SK-N-MC (cell line): Measurements from ENCODE around the gene ATP10D.
"Not testable (repeated sequence)": the region's sequence is repeated elsewhere in the genome, so short reads cannot be mapped to it uniquely, and the experiment has no call there.

Experiments
- DNase-seq: peaks from one replicate; pipeline ENCODE4 v3.0.0-alpha.2; 2011; ENCODE audit warnings: low read depth, low spot score
- H3K27ac ChIP-seq: fragments of 200-600 bp; sonication (generic); 2 replicates; pipeline ENCODE4 v1.5.1; 2016; ENCODE audit warnings: mixed run types
- H3K36me3 ChIP-seq: fragments of 200-600 bp; sonication (generic); 2 replicates; pipeline ENCODE4 v1.6.1; 2017; ENCODE audit warnings: antibody characterized with exemption, low read length, mixed read lengths; ENCODE audit not compliant: insufficient read depth
- H3K4me3 ChIP-seq: fragments of 200-600 bp; sonication (generic); 2 replicates; pipeline ENCODE4 v1.5.1; 2016
- H3K9ac ChIP-seq: fragments of 200-600 bp; sonication (generic); 2 replicates; pipeline ENCODE4 v1.8.0; 2017; ENCODE audit warnings: mixed run types, mixed read lengths; ENCODE audit not compliant: insufficient read length
- H3K9me3 ChIP-seq: fragments of 200-600 bp; sonication (generic); 2 replicates; pipeline ENCODE4 v1.6.1; 2017; ENCODE audit warnings: low read depth, mild to moderate bottlenecking, antibody characterized with exemption, low read length, moderate library complexity, mixed read lengths
- EZH2 ChIP-seq: fragments of 200-600 bp; sonication (generic); IDR thresholded peaks from one replicate; pipeline ENCODE4 v1.6.1; 2017; ENCODE audit warnings: antibody characterized with exemption
- FOXP2 ChIP-seq: optimal IDR thresholded peaks from 2 replicates; pipeline ENCODE3; 2011; ENCODE audit warnings: mild to moderate bottlenecking, moderate library complexity; ENCODE audit not compliant: insufficient read depth; ENCODE audit errors: extremely low read length, control extremely low read depth
- POLR2AphosphoS5 ChIP-seq: IDR thresholded peaks from 2 replicates; pipeline ENCODE4 v1.6.1; 2012; ENCODE audit warnings: mild to moderate bottlenecking, low read depth, low read length, borderline replicate concordance

Gene ATP10D

GRCh38 chr4:47536966-47537365, 51.9 kb downstream of the ATP10D start:
- no peak overlapping the region for H3K4me3 ChIP-seq
- no peak overlapping the region for H3K9ac ChIP-seq
- peaks cover 22% of the 10 kb centered on the region; the same call in 1 of the 2 replicates for H3K36me3 ChIP-seq
- no peak for DNase-seq
- TF ChIP-seq FOXP2 (no peak), EZH2 (no peak), POLR2AphosphoS5 (no peak)
- peaks cover 9% of the 10 kb centered on the region; the same call in 1 of the 2 replicates for H3K9me3 ChIP-seq
- H3K27ac ChIP-seq, result no peak overlapping the region

DNA sequence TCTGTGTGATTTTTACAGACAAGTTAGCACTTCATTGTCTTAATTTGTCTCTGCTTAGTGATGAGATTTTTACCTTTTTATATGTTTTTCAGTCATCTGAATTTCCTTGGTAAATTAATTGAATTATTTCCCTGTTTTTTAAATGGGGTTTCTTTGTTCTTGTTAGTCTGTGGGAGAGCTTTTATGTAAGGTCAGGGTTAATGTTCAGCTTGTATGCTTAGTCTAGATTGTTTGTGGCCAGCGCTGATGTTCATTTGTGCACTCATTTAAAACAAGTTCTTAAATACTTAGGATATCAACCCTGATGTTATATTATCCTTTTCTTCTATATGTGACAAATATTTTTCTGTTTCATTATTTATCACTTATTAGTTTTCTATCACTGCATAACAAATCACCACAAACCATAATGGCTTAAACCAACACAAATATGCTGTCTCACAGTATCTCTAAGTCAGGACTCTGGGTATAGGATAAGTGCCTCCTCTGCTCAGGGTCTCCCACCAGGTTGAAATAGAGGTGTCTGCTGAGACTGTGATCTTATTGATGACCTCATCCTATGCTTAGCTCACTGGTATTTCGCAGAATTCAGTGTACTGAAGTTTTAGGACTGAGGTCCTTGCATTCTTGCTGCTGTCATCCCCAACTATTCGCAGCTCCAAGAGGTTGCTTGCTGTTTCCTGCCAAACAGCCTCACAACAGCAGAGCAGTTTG, 53.2 kb downstream of the ATP10D start:
- TF ChIP-seq POLR2AphosphoS5 (no peak), FOXP2 (no peak), EZH2 (no peak)
- no peak for DNase-seq
- Histone ChIP-seq H3K27ac (no peak overlapping the region), H3K4me3 (no peak overlapping the region), H3K36me3 (peaks cover 22% of the 10 kb centered on the region; the same call in 1 of the 2 replicates), H3K9me3 (peaks cover 9% of the 10 kb centered on the region; the same call in 1 of the 2 replicates), H3K9ac (no peak overlapping the region)

DNA sequence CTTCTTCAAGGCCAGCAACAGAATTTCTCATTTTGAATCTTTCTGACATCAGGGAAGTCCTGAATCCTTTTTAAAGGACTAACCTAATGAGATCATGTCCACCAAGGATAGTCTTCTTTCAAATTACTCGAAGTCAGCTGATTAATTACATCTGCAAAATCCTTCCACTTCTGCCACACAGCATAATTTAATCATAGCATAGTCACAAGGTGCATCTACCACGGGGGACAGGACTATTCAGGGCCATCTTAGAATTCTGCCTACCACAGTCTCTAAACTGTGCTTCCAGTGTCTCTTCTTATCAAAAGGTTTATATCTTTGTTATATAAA, 53.7 kb downstream of the ATP10D start:
- TF ChIP-seq FOXP2, result no peak
- no peak for TF ChIP-seq EZH2
- no peak for TF ChIP-seq POLR2AphosphoS5
- no peak overlapping the region for H3K4me3 ChIP-seq
- H3K36me3 ChIP-seq, result peaks cover 22% of the 10 kb centered on the region; the same call in 1 of the 2 replicates
- H3K9ac ChIP-seq, result no peak overlapping the region
- no peak for DNase-seq
- no peak overlapping the region for H3K27ac ChIP-seq
- H3K9me3 ChIP-seq, result peaks cover 9% of the 10 kb centered on the region; the same call in 1 of the 2 replicates

DNA sequence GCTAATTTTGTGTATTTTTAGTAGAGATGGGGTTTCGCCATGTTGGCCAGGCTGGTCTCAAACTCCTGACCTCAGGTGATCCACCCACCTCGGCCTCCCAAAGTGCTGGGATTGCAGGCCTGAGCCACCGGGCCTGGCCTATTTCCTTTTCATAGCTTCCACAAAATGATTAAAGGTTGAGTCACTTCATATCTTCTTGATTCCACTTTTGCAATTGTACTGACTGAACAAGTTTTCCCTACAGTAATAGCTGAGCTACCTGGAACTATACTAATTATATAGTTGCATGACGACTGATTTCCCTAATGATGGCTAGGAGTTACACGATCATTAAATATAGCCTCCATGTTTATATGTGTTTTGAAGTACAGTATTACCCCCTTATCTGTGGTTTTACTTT, 57.6 kb downstream of the ATP10D start:
- not testable (repeated sequence) for H3K4me3 ChIP-seq, H3K27ac ChIP-seq, H3K36me3 ChIP-seq, H3K9ac ChIP-seq, DNase-seq, H3K9me3 ChIP-seq

DNA sequence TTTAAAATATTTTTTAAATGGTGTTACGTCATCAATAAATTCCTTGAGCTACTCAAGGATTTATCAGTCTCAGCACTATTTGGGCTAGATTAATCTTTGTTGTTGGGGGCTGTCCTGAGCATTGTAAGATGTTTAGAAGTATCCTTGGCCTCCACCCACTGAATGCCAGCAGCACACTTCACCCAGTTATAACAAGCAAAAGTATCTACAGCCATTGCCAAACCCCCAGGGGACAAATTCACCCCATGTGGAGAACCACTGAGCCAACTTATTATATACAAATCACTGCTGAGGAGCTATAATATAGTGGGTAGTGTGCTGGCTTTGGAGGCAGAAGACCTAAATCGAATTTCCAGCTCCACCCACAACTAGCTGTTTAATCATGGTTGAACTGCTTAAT, 58.3 kb downstream of the ATP10D start:
- Histone ChIP-seq H3K9ac (no peak overlapping the region), H3K9me3 (no peaks in the 10 kb centered on the region), H3K27ac (no peak overlapping the region), H3K4me3 (no peak overlapping the region), H3K36me3 (no peaks in the 10 kb centered on the region)
- no peak for TF ChIP-seq FOXP2
- TF ChIP-seq EZH2, result no peak
- TF ChIP-seq POLR2AphosphoS5, result no peak
- DNase-seq, result no peak

DNA sequence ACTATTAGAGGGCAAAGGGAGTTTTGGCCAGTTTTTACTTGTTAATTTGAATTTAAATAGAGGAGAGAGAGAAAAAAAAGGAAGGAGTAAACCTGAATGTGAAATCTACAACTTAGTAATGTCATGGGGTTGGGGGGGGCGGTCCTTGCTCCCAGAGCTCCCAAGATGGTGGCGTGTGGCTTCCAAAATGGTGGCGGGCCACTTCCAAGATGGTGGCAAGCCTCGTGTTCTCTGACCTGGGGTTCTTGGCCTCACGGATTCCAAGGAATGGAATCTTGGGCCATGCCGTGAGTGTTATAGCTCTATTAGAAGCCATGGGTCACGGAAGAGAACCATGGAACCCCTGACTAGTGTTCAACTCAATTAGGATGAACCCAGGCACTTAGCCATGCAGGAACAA, 65.3 kb downstream of the ATP10D start:
- DNase-seq, H3K9ac ChIP-seq, H3K36me3 ChIP-seq, H3K4me3 ChIP-seq, H3K27ac ChIP-seq, H3K9me3 ChIP-seq: not testable (repeated sequence)

DNA sequence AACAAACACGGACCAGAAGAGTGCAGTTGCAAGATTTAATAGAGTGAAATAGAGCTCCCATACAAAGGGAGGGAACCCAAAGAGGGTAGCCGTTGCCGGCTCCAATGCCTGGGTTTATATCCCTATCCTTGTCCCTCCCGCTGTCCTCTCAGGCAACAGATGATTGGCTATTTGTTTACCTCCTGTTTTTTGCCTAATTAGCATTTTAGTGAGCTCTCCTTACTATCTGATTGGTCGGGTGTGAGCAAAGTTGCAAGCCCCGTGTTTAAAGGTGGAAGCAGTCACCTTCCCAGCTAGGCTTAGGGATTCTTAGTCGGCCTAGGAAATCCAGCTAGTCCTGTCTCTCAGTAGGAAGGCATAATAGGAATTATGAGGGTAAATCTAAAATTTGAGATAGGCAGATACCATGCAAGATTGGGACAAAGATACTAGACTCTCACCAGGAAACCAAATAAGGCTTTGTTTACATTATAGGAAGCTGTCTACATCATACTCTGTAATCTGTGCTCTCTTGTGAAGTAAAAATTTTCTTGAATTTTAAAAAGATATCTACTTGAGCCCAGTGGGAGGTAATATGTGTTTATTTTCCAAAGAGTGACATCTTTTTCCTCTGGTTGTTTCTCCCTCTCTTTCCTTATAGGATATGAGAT, 65.9 kb downstream of the ATP10D start:
- H3K27ac ChIP-seq, result no peak overlapping the region
- no peak for DNase-seq
- no peak for TF ChIP-seq FOXP2
- no peak for TF ChIP-seq POLR2AphosphoS5
- TF ChIP-seq EZH2, result no peak

GRCh38 chr4:47551682-47552081, 66.6 kb downstream of the ATP10D start:
- Histone ChIP-seq H3K9ac (no peak overlapping the region), H3K36me3 (no peaks in the 10 kb centered on the region), H3K9me3 (no peaks in the 10 kb centered on the region), H3K27ac (no peak overlapping the region), H3K4me3 (no peak overlapping the region)
- TF ChIP-seq FOXP2 (no peak), POLR2AphosphoS5 (no peak), EZH2 (no peak)
- no peak for DNase-seq

More for the DNA sequence above, 65.9 kb downstream of the ATP10D start:
- no peaks in the 10 kb centered on the region for H3K36me3 ChIP-seq
- H3K9ac ChIP-seq, result no peak overlapping the region
- no peak overlapping the region for H3K4me3 ChIP-seq
- H3K9me3 ChIP-seq, result no peaks in the 10 kb centered on the region

GRCh38 chr4:47553329-47554125, 68.5 kb downstream of the ATP10D start:
- no peak for DNase-seq
- no peak overlapping the region for H3K4me3 ChIP-seq
- no peak overlapping the region for H3K9ac ChIP-seq
- H3K36me3 ChIP-seq, result no peaks in the 10 kb centered on the region
- TF ChIP-seq FOXP2 (no peak), EZH2 (no peak), POLR2AphosphoS5 (no peak)
- no peaks in the 10 kb centered on the region for H3K9me3 ChIP-seq
- no peak overlapping the region for H3K27ac ChIP-seq

GRCh38 chr4:47555920-47556319, 70.8 kb downstream of the ATP10D start:
- DNase-seq, H3K27ac ChIP-seq, H3K9ac ChIP-seq, H3K36me3 ChIP-seq, H3K9me3 ChIP-seq, H3K4me3 ChIP-seq: not testable (repeated sequence)
